GM23338 (cell line): ENCODE results near the gene XRN2. TPM values are rescaled to one million over a fixed set of nuclear protein-coding genes. Genes with fewer than 3 reads are reported as not detected.

Source experiments
- ATAC-seq: fragments of 200-7000 bp; cut with Tn5 transposase; 3 replicates; pipeline ENCODE4 v1.9.1; 2020
- DNase-seq: peaks from one replicate; pipeline ENCODE4 v3.0.0-alpha.2; 2015; ENCODE audit warnings: low spot score
- H2AFZ ChIP-seq: fragments of 200-600 bp; sonication (generic); 2 replicates; pipeline ENCODE4 v1.8.0; 2016; ENCODE audit warnings: antibody characterized with exemption, mild to moderate bottlenecking, moderate library complexity
- H3F3A ChIP-seq: fragments of 200-600 bp; sonication (generic); replicated peaks from 2 replicates; pipeline ENCODE4 v1.8.0; 2017; ENCODE audit warnings: antibody characterized with exemption, mixed run types, low read depth
- H3K27ac ChIP-seq: fragments of 200-600 bp; sonication (generic); 2 replicates; pipeline ENCODE4 v1.6.1; 2016; ENCODE audit warnings: low read depth
- H3K27me3 ChIP-seq: fragments of 200-600 bp; sonication (generic); 2 replicates; pipeline ENCODE4 v1.8.0; 2016; ENCODE audit warnings: mild to moderate bottlenecking, mixed run types, moderate library complexity; ENCODE audit not compliant: insufficient read depth
- H3K36me3 ChIP-seq: fragments of 200-600 bp; sonication (generic); 2 replicates; pipeline ENCODE4 v1.8.0; 2016; ENCODE audit warnings: mild to moderate bottlenecking; ENCODE audit not compliant: insufficient read depth
- H3K4me1 ChIP-seq: fragments of 200-600 bp; sonication (generic); 2 replicates; pipeline ENCODE4 v1.8.0; 2016; ENCODE audit warnings: mild to moderate bottlenecking, moderate library complexity; ENCODE audit not compliant: insufficient read depth
- H3K4me2 ChIP-seq: fragments of 200-600 bp; sonication (generic); 2 replicates; pipeline ENCODE4 v1.7.1; 2017; ENCODE audit warnings: mixed run types
- H3K4me3 ChIP-seq: fragments of 200-600 bp; sonication (generic); 2 replicates; pipeline ENCODE4 v1.6.1; 2016; ENCODE audit warnings: mixed run types
- H3K79me2 ChIP-seq: fragments of 200-600 bp; sonication (generic); replicated peaks from 2 replicates; pipeline ENCODE4 v1.8.0; 2017; ENCODE audit warnings: mild to moderate bottlenecking; ENCODE audit not compliant: insufficient read depth
- H3K9me2 ChIP-seq: fragments of 200-600 bp; sonication (generic); 2 replicates; pipeline ENCODE4 v1.8.0; 2017; ENCODE audit not compliant: insufficient read depth
- H4K20me1 ChIP-seq: fragments of 200-600 bp; sonication (generic); replicated peaks from 2 replicates; pipeline ENCODE4 v1.8.0; 2017; ENCODE audit warnings: mild to moderate bottlenecking; ENCODE audit not compliant: insufficient read depth
- H3K27ac Mint-ChIP-seq: 2 replicates; pipeline ENCODE4 v1.8.0; 2020; ENCODE audit warnings: inconsistent platforms, mild to moderate bottlenecking, moderate library complexity, mixed read lengths
- H3K27me3 Mint-ChIP-seq: 3 replicates; pipeline ENCODE4 v1.8.0; 2022; ENCODE audit warnings: low read depth, mild to moderate bottlenecking, moderate library complexity, mixed read lengths, inconsistent platforms; ENCODE audit not compliant: insufficient read depth, poor library complexity
- H3K36me3 Mint-ChIP-seq: 3 replicates; pipeline ENCODE4 v1.8.0; 2021; ENCODE audit warnings: low read depth, mild to moderate bottlenecking, inconsistent platforms, moderate library complexity, mixed read lengths
- H3K4me1 Mint-ChIP-seq: 3 replicates; pipeline ENCODE4 v1.8.0; 2020; ENCODE audit warnings: mild to moderate bottlenecking, inconsistent platforms, mixed read lengths
- H3K4me3 Mint-ChIP-seq: 3 replicates; pipeline ENCODE4 v1.8.0; 2021; ENCODE audit warnings: moderate library complexity, mild to moderate bottlenecking, inconsistent platforms, mixed read lengths
- H3K9me3 Mint-ChIP-seq: 3 replicates; pipeline ENCODE4 v1.8.0; 2020; ENCODE audit warnings: moderate library complexity, mild to moderate bottlenecking, inconsistent platforms, mixed read lengths
- CREB1 ChIP-seq: fragments of 250-450 bp; sonication (Bioruptor Pico); IDR thresholded peaks from 2 replicates; pipeline ENCODE4 v1.5.0; 2020; ENCODE audit warnings: low read depth, mild to moderate bottlenecking, moderate library complexity
- CTCF ChIP-seq, 2 experiments: fragments of 200-600 bp in 1 of 2; sonication (generic) in 1 of 2; conservative IDR thresholded peaks; 2 replicates each; pipeline versions ENCODE4 v1.5.1 to v1.6.1; 2016 to 2017; ENCODE audit warnings: antibody characterized with exemption in 2 of 2, low read depth in 2 of 2, mild to moderate bottlenecking in 2 of 2, moderate library complexity in 1 of 2
- ETS1 ChIP-seq: IDR thresholded peaks from 2 replicates; pipeline ENCODE4 v1.6.1; 2016; ENCODE audit warnings: antibody characterized with exemption
- EZH2 ChIP-seq: fragments of 200-600 bp; sonication (generic); IDR thresholded peaks from one replicate; pipeline ENCODE4 v1.8.0; 2017; ENCODE audit warnings: antibody characterized with exemption, mild to moderate bottlenecking, low read depth; ENCODE audit not compliant: unreplicated experiment
- EZH2phosphoT487 ChIP-seq: fragments of 200-600 bp; sonication (generic); IDR thresholded peaks from one replicate; pipeline ENCODE4 v1.8.1; 2018; ENCODE audit warnings: antibody characterized with exemption; ENCODE audit not compliant: unreplicated experiment
- NANOG ChIP-seq: IDR thresholded peaks from 2 replicates; pipeline ENCODE4 v1.6.1; 2016; ENCODE audit warnings: antibody characterized with exemption, borderline replicate concordance
- POLR2AphosphoS5 ChIP-seq: IDR thresholded peaks from 2 replicates; pipeline ENCODE4 v1.6.1; 2016; ENCODE audit warnings: antibody characterized with exemption, low read depth
- ZNF114 ChIP-seq: fragments of 250-450 bp; sonication (Bioruptor Pico); IDR thresholded peaks from 2 replicates; pipeline ENCODE4 v1.5.0; 2020; ENCODE audit warnings: mild to moderate bottlenecking, moderate library complexity
- ZNF331 ChIP-seq: fragments of 250-450 bp; sonication (Bioruptor Pico); IDR thresholded peaks from 2 replicates; pipeline ENCODE4 v1.5.0; 2020; ENCODE audit warnings: low read depth, mild to moderate bottlenecking, moderate library complexity
- ZNF462 ChIP-seq: fragments of 250-450 bp; sonication (Bioruptor Pico); IDR thresholded peaks from 2 replicates; pipeline ENCODE4 v1.5.0; 2020; ENCODE audit warnings: mild to moderate bottlenecking, moderate library complexity
- polyA plus RNA-seq: library from polyadenylated mRNA; unstranded; fragments of >200 nt; fragmentation: Nextera tagmentation; extraction: Ambion mirVana; gene quantifications from 2 replicates; pipeline ENCODE4 v1.2.1, GENCODE V29; 2016
- total RNA-seq: library from RNA; depleted of rRNA; stranded (reverse); fragments of >200 nt; shearing (Covaris generic); gene quantifications from 2 replicates; pipeline ENCODE4 v1.2.3, GENCODE V29; 2014

XRN2 gene
- total and polyA plus RNA-seq, 2 experiments from 2014 or later: 113 to 150 TPM

GRCh38 chr20:21339499-21339898 is 36.4 kb downstream of the XRN2 start:
- Histone ChIP-seq H4K20me1 (peaks cover 13% of the 10 kb centered on the region; the same call in 1 of the 2 replicates), H3K79me2 (peaks cover 53% of the 10 kb centered on the region), H3K4me1 (peaks cover 10% of the 10 kb centered on the region), H3K27me3 (no peaks in the 10 kb centered on the region), H3K27ac (no peak overlapping the region), H3K36me3 (peaks cover 36% of the 10 kb centered on the region), H2AFZ (no peak overlapping the region), H3F3A (no peaks in the 10 kb centered on the region), H3K4me2 (no peak overlapping the region), H3K4me3 (no peak overlapping the region), H3K9me2 (no peaks in the 10 kb centered on the region)
- no peak for ATAC-seq
- no peak for DNase-seq
- Mint-ChIP-seq H3K4me1 (peaks cover 14% of the 10 kb centered on the region), H3K9me3 (no peaks in the 10 kb centered on the region), H3K4me3 (no peak overlapping the region), H3K36me3 (peaks cover 73% of the 10 kb centered on the region), H3K27ac (peak overlapping the region; percentile 21; the same call in 1 of the 2 replicates), H3K27me3 (peaks cover 3% of the 10 kb centered on the region)
- TF ChIP-seq CTCF (conservative IDR thresholded peaks at IDR 0.05; ENCODE audit: low read depth in 2 of 2): no peak
- TF ChIP-seq NANOG: no peak
- TF ChIP-seq POLR2AphosphoS5: no peak
- TF ChIP-seq ZNF331: no peak
- TF ChIP-seq ETS1: no peak
- TF ChIP-seq CREB1: no peak
- no peak for TF ChIP-seq EZH2phosphoT487

- no peaks in the 10 kb centered on the region for H3K9me2 ChIP-seq
- peaks cover 10% of the 10 kb centered on the region for H3K4me1 ChIP-seq
- H3K27me3 ChIP-seq: no peaks in the 10 kb centered on the region
- no peak for DNase-seq
- peaks cover 14% of the 10 kb centered on the region for H3K4me1 Mint-ChIP-seq
- H3K4me3 Mint-ChIP-seq: no peak overlapping the region
- H4K20me1 ChIP-seq: peaks cover 10% of the 10 kb centered on the region; the same call in 1 of the 2 replicates
- no peak overlapping the region for H3K4me3 ChIP-seq
- peaks cover 64% of the 10 kb centered on the region for H3K36me3 Mint-ChIP-seq
- peaks cover 3% of the 10 kb centered on the region for H3K27me3 Mint-ChIP-seq
- no peaks in the 10 kb centered on the region for H3K9me3 Mint-ChIP-seq
- no peak overlapping the region for H3K27ac ChIP-seq
- peaks cover 40% of the 10 kb centered on the region for H3K79me2 ChIP-seq
- no peak overlapping the region for H2AFZ ChIP-seq
- H3K27ac Mint-ChIP-seq: peak overlapping the region; percentile 88; the same call in 1 of the 2 replicates
- peaks cover 47% of the 10 kb centered on the region for H3K36me3 ChIP-seq
- H3F3A ChIP-seq: no peaks in the 10 kb centered on the region
- no peak overlapping the region for H3K4me2 ChIP-seq
- peak; percentile 68 for ATAC-seq
- TF ChIP-seq ZNF114 (CRISPR knock-in tag) (no peak), CTCF (conservative IDR thresholded peaks at IDR 0.05; ENCODE audit: low read depth in 2 of 2) (no peak), POLR2AphosphoS5 (no peak), EZH2 (no peak), ZNF462 (no peak), EZH2phosphoT487 (no peak)
Observed at GRCh38 chr20:21340991-21341697, 38.0 kb downstream of the XRN2 start.
